A549 (cell line): ENCODE data around the gene GBE1. TPM values are rescaled to one million over a fixed set of nuclear protein-coding genes. Genes with fewer than 3 reads are reported as not detected.

Experiments
- ATAC-seq, 2 experiments: fragments of 200-7000 bp in 1 of 2; fragments of >200 bp in 1 of 2; cut with Nextera tagmentation in 1 of 2; cut with Tn5 transposase in 1 of 2; 3 replicates each; pipeline versions ENCODE4 v1.8.0 to v1.9.1; 2018 to 2020; ENCODE audit warnings: mild to moderate bottlenecking in 1 of 2, moderate library complexity in 1 of 2
- CTCF ChIA-PET: fragments of 300-600 bp; sonication (Branson Sonifier 250); formaldehyde crosslinking; extraction: SDS; loops from one replicate; lab custom pipeline; 2021; ENCODE audit warnings: antibody characterized with exemption, inconsistent platforms; lab: Yijun Ruan, JAX
- POLR2A ChIA-PET: fragments of 350-600 bp; formaldehyde crosslinking; extraction: SDS; loops from one replicate; lab custom pipeline; 2021; ENCODE audit warnings: antibody characterized with exemption, inconsistent platforms; lab: Yijun Ruan, JAX
- DNase-seq, 2 experiments: peaks; one replicate each; pipeline versions ENCODE4 v3.0.0 to v3.0.0-alpha.2; 2011 to 2016; ENCODE audit warnings: low read depth in 1 of 2, low spot score in 1 of 2
- FAIRE-seq: peaks from 2 replicates; lab custom pipeline; 2011; peaks lifted over from hg19 to GRCh38; lab: Jason Lieb, UNC
- H3K27ac ChIP-seq, 2 experiments: fragments of >200 bp; sonication (Bioruptor Twin); formaldehyde crosslinking; 3 replicates each; pipeline ENCODE4 v1.5.1; 2016 to 2017
- H3K4me1 ChIP-seq: fragments of >200 bp; sonication (Bioruptor Twin); formaldehyde crosslinking; 3 replicates; pipeline ENCODE4 v1.6.1; 2016
- H3K4me2 ChIP-seq: fragments of >200 bp; sonication (Bioruptor Twin); formaldehyde crosslinking; 3 replicates; pipeline ENCODE4 v1.6.1; 2016
- H3K4me3 ChIP-seq: fragments of >200 bp; sonication (Bioruptor Twin); formaldehyde crosslinking; 3 replicates; pipeline ENCODE4 v1.5.1; 2016
- H3K9me3 ChIP-seq: fragments of >200 bp; sonication (Bioruptor Twin); formaldehyde crosslinking; 3 replicates; pipeline ENCODE4 v1.6.1; 2016
- CBX8 ChIP-seq: fragments of 200-600 bp; sonication (generic); IDR thresholded peaks from 2 replicates; pipeline ENCODE4 v1.6.1; 2016
- CEBPB ChIP-seq, 2 experiments: fragments of >200 bp in 1 of 2; sonication (Bioruptor Twin) in 1 of 2; formaldehyde crosslinking in 1 of 2; IDR thresholded peaks; 2 replicates each; pipeline ENCODE4 v1.6.1; 2012 to 2016
- CHD2 ChIP-seq: fragments of 150-350 bp; IDR thresholded peaks from 2 replicates; pipeline ENCODE4 v1.6.1; 2014; ENCODE audit warnings: low read length; ENCODE audit not compliant: partially characterized antibody
- ESRRA ChIP-seq: fragments of 150-350 bp; IDR thresholded peaks from 2 replicates; pipeline ENCODE4 v1.6.1; 2014; ENCODE audit warnings: mild to moderate bottlenecking, low read length, borderline replicate concordance
- FOXS1 ChIP-seq: fragments of 250-450 bp; sonication (Bioruptor Pico); IDR thresholded peaks from 2 replicates; pipeline ENCODE4 v1.5.0; 2020; ENCODE audit warnings: mild to moderate bottlenecking, moderate library complexity
- HEYL ChIP-seq: fragments of 250-450 bp; sonication (Bioruptor Pico); IDR thresholded peaks from 2 replicates; pipeline ENCODE4 v1.8.0; 2021; ENCODE audit warnings: mild to moderate bottlenecking, moderate library complexity
- HOXB13 ChIP-seq: fragments of 250-450 bp; sonication (Bioruptor Pico); IDR thresholded peaks from 2 replicates; pipeline ENCODE4 v1.5.0; 2020; ENCODE audit warnings: low read depth, mild to moderate bottlenecking, moderate library complexity
- JUN ChIP-seq, 2 experiments: fragments of >200 bp; sonication (Bioruptor Twin); formaldehyde crosslinking; IDR thresholded peaks; 2 replicates in 1 of 2; 3 replicates in 1 of 2; pipeline ENCODE4 v1.6.1; 2016 to 2017
- JUNB ChIP-seq: fragments of >200 bp; sonication (Bioruptor Twin); formaldehyde crosslinking; IDR thresholded peaks from 2 replicates; pipeline ENCODE4 v1.6.1; 2016
- KDM1A ChIP-seq: fragments of 200-600 bp; sonication (generic); IDR thresholded peaks from 2 replicates; pipeline ENCODE4 v1.6.1; 2016; ENCODE audit warnings: low read depth, mild to moderate bottlenecking
- MAZ ChIP-seq: fragments of 150-350 bp; IDR thresholded peaks from 2 replicates; pipeline ENCODE4 v1.6.1; 2014; ENCODE audit warnings: antibody characterized with exemption, low read depth, low read length, borderline replicate concordance
- MYC ChIP-seq: IDR thresholded peaks from 2 replicates; pipeline ENCODE4 v1.6.1; 2012; ENCODE audit warnings: mild to moderate bottlenecking, inconsistent platforms, low read length, improper control_type of control experiment, borderline replicate concordance
- NFE2L2 ChIP-seq: fragments of 150-350 bp; conservative IDR thresholded peaks from 2 replicates; pipeline ENCODE4 v1.6.1; 2014; ENCODE audit warnings: low read length
- NPAS2 ChIP-seq: fragments of 250-450 bp; sonication (Bioruptor Pico); IDR thresholded peaks from 2 replicates; pipeline ENCODE4 v1.8.0; 2022; ENCODE audit warnings: mild to moderate bottlenecking, moderate library complexity, borderline replicate concordance
- NR3C1 ChIP-seq: fragments of >200 bp; sonication (Bioruptor Twin); formaldehyde crosslinking; IDR thresholded peaks from 3 replicates; pipeline ENCODE4 v1.6.1; 2017
- POLR2AphosphoS2 ChIP-seq: conservative IDR thresholded peaks from 2 replicates; pipeline ENCODE4 v1.6.1; 2012; ENCODE audit warnings: low read length, improper control_type of control experiment, inconsistent platforms
- RAD21 ChIP-seq, 2 experiments: fragments of >200 bp in 1 of 2; sonication (Bioruptor Twin) in 1 of 2; formaldehyde crosslinking in 1 of 2; IDR thresholded peaks in 1 of 2; conservative IDR thresholded peaks in 1 of 2; 2 replicates in 1 of 2; 3 replicates in 1 of 2; pipeline ENCODE4 v1.6.1; 2012 to 2018; ENCODE audit warnings: inconsistent platforms in 1 of 2
- RARB ChIP-seq: fragments of 250-450 bp; sonication (Bioruptor Pico); IDR thresholded peaks from 2 replicates; pipeline ENCODE4 v1.8.0; 2021; ENCODE audit warnings: mild to moderate bottlenecking, moderate library complexity
- TFCP2L1 ChIP-seq: fragments of 250-450 bp; sonication (Bioruptor Pico); IDR thresholded peaks from 2 replicates; pipeline ENCODE4 v1.5.0; 2021; ENCODE audit warnings: mild to moderate bottlenecking
- ZC3H11A ChIP-seq: fragments of 450-650 bp; IDR thresholded peaks from 2 replicates; pipeline ENCODE4 v1.6.1; 2014; ENCODE audit warnings: antibody characterized with exemption, mild to moderate bottlenecking
- ZFP36 ChIP-seq: fragments of 450-650 bp; IDR thresholded peaks from 2 replicates; pipeline ENCODE4 v1.6.1; 2014; ENCODE audit warnings: borderline replicate concordance; ENCODE audit not compliant: partially characterized antibody
- ZNF302 ChIP-seq: fragments of 250-450 bp; sonication (Bioruptor Pico); IDR thresholded peaks from 2 replicates; pipeline ENCODE4 v1.9.0; 2021; ENCODE audit warnings: inconsistent platforms, mild to moderate bottlenecking, moderate library complexity
- WGBS: methylation state at CpG from one replicate; pipeline ENCODE4 v1.1.6; 2017; ENCODE audit errors: missing lambda C conversion rate; 5-methylcytosine and 5-hydroxymethylcytosine counted together
- polyA plus RNA-seq, 4 experiments: library from polyadenylated mRNA; depleted of rRNA in 3 of 4; stranded (reverse); fragments of >200 nt; fragmentation: RNase III in 1 of 4; extraction: RNeasy Plus Mini Kit Qiagen cat#74134 plus additional on column Dnase treatment in 1 of 4; gene quantifications; 2 replicates in 3 of 4; 3 replicates in 1 of 4; pipeline ENCODE4 v1.2.3, GENCODE V29; 2011 to 2017
- TF ChIP-seq, protein P1 (sequence below): fragments of 250-450 bp; sonication (Bioruptor Pico); IDR thresholded peaks from 2 replicates; pipeline ENCODE4 v1.5.0; 2020; ENCODE audit warnings: low read depth, mild to moderate bottlenecking, moderate library complexity
- TF ChIP-seq, protein P2 (sequence below): IDR thresholded peaks from 2 replicates; pipeline ENCODE4 v1.6.1; 2012
- TF ChIP-seq, protein P3 (sequence below): fragments of >200 bp; sonication (Bioruptor Twin); formaldehyde crosslinking; IDR thresholded peaks from 3 replicates; pipeline ENCODE4 v1.6.1; 2016
- TF ChIP-seq, protein P4 (sequence below): fragments of 150-350 bp; IDR thresholded peaks from 2 replicates; pipeline ENCODE4 v1.6.1; 2014; ENCODE audit warnings: low read depth, mild to moderate bottlenecking, low read length

GBE1 gene
- polyA plus RNA-seq, 2 of the 4 experiments (the other 2 are of a cell fraction): 39.5 to 55.0 TPM

DNA sequence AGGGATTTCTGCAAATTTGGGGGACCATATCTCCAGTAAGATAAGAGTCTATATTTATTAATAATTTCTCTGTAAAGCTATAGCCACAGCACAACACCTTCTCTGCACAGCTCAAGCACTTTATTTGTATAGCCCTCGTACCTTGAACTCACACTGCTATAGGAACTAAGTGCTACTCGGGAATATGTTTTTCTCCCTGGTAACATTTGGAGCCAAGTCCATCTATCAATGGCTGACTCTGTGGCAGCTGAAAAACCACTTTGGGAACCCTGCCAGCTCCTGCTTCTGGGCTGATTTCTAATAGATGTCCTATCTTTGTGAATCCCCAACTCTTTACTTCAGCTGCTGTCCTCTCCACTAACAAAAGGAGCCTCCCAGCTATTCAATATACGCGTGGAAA lies 298.5 kb downstream of the GBE1 start:
- DNase-seq (no peak), ATAC-seq (no peak), FAIRE-seq (no peak)
- Histone ChIP-seq H3K4me1 (peaks cover 4% of the 10 kb centered on the region; the same call in 1 of the 3 replicates), H3K4me2 (no peak overlapping the region), H3K4me3 (no peak overlapping the region), H3K27ac (no peak overlapping the region), H3K9me3 (no peaks in the 10 kb centered on the region)
- WGBS: 50% methylated on average over 4 of the region's 4 CpGs
- POLR2A ChIA-PET: no interaction called here
- TF ChIP-seq NPAS2 (CRISPR knock-in tag) (no peak), MYC (no peak), ESRRA (no peak), CBX8 (no peak), JUNB (no peak)
- TF ChIP-seq, protein P1, sequence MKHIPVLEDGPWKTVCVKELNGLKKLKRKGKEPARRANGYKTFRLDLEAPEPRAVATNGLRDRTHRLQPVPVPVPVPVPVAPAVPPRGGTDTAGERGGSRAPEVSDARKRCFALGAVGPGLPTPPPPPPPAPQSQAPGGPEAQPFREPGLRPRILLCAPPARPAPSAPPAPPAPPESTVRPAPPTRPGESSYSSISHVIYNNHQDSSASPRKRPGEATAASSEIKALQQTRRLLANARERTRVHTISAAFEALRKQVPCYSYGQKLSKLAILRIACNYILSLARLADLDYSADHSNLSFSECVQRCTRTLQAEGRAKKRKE (CRISPR knock-in tag): no peak
- CTCF ChIA-PET: interaction anchor here (0.7 to 1.3 kb wide), 3 partner anchors 11 to 45 kb away, joined by 3 to 6 read pairs (median 3); no protein-coding TSS in a partner anchor

DNA sequence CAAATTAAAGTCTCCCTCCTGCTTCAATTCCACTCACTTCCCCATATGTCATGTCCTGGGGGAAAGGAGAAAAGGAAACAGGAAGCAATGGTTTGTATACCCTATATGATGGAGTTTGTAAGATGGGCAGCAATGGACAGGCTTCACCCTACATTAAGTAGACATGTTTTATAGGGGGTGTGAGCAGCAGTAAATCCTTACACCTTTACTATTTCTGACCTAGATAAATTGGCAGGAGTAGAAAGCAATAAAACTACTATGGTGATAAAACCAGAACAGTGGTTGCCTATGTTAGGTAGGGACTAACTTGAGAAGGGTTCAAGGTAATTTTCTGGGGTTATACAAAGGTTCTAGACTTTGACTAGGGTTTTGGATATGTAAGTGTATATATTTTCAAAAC lies 301.7 kb downstream of the GBE1 start:
- H3K9me3 ChIP-seq: no peaks in the 10 kb centered on the region
- CTCF ChIA-PET: no interaction called here
- ATAC-seq: no peak

DNA sequence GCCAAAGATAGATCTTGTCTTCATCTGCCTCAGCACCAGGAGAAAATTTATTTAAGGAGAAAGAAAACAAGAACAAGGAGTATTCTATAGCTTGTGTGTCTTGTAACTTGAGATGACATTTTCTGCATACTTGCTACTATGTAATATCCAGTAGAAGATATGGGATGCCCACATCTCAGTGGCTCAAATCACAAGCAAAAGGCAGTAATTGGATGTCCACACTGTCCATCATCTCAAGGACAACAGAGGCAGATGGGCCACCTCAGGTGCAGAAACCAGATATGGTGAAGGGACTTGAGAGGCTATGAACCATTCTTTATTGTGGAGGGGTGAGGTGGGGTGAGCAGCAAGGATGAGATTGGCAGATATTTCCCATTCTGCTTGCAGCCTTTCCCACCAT lies 309.0 kb downstream of the GBE1 start:
- H3K4me2 ChIP-seq: no peak overlapping the region
- H3K4me1 ChIP-seq: peaks cover 14% of the 10 kb centered on the region
- FAIRE-seq (no peak), DNase-seq (no peak), ATAC-seq (no peak)
- peak overlapping the region in 1 of 2 experiments; percentile 19; a peak in 1 of 6 replicates for H3K27ac ChIP-seq
- H3K4me3 ChIP-seq: no peak overlapping the region
- POLR2A ChIA-PET: no interaction called here
- CTCF ChIA-PET: interaction anchor here (1.3 kb wide), 1 partner anchor 11 kb away, joined by 3 read pairs; no protein-coding TSS in a partner anchor
- no peaks in the 10 kb centered on the region for H3K9me3 ChIP-seq
- TF ChIP-seq ZC3H11A (no peak), JUN (IDR thresholded peaks at IDR 0.05) (no peak), POLR2AphosphoS2 (no peak), HEYL (CRISPR knock-in tag) (no peak), NR3C1 (no peak), KDM1A (no peak), RAD21 (conservative IDR thresholded peaks at IDR 0.05 in 1 of 2, IDR thresholded peaks at IDR 0.05 in 1 of 2) (no peak), NFE2L2 (no peak), RARB (CRISPR knock-in tag) (no peak), ZFP36 (no peak), CEBPB (IDR thresholded peaks at IDR 0.05) (no peak), HOXB13 (CRISPR knock-in tag) (no peak)
- TF ChIP-seq, protein P2, sequence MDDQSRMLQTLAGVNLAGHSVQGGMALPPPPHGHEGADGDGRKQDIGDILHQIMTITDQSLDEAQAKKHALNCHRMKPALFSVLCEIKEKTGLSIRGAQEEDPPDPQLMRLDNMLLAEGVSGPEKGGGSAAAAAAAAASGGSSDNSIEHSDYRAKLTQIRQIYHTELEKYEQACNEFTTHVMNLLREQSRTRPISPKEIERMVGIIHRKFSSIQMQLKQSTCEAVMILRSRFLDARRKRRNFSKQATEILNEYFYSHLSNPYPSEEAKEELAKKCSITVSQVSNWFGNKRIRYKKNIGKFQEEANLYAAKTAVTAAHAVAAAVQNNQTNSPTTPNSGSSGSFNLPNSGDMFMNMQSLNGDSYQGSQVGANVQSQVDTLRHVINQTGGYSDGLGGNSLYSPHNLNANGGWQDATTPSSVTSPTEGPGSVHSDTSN: no peak
- TF ChIP-seq, protein P3, sequence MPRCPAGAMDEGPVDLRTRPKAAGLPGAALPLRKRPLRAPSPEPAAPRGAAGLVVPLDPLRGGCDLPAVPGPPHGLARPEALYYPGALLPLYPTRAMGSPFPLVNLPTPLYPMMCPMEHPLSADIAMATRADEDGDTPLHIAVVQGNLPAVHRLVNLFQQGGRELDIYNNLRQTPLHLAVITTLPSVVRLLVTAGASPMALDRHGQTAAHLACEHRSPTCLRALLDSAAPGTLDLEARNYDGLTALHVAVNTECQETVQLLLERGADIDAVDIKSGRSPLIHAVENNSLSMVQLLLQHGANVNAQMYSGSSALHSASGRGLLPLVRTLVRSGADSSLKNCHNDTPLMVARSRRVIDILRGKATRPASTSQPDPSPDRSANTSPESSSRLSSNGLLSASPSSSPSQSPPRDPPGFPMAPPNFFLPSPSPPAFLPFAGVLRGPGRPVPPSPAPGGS: no peak
- TF ChIP-seq, protein P4, sequence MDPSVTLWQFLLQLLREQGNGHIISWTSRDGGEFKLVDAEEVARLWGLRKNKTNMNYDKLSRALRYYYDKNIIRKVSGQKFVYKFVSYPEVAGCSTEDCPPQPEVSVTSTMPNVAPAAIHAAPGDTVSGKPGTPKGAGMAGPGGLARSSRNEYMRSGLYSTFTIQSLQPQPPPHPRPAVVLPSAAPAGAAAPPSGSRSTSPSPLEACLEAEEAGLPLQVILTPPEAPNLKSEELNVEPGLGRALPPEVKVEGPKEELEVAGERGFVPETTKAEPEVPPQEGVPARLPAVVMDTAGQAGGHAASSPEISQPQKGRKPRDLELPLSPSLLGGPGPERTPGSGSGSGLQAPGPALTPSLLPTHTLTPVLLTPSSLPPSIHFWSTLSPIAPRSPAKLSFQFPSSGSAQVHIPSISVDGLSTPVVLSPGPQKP: no peak

More for the DNA sequence above, 301.7 kb downstream of the GBE1 start:
- no peak overlapping the region for H3K4me3 ChIP-seq
- DNase-seq (no peak), FAIRE-seq (no peak)
- no peak overlapping the region for H3K4me2 ChIP-seq
- POLR2A ChIA-PET: no interaction called here
- no peak overlapping the region for H3K27ac ChIP-seq
- no peaks in the 10 kb centered on the region for H3K4me1 ChIP-seq
- no peak for TF ChIP-seq ESRRA
- TF ChIP-seq, protein P3: no peak
- no peak for TF ChIP-seq FOXS1
- no peak for TF ChIP-seq ZC3H11A
- TF ChIP-seq TFCP2L1: no peak
- TF ChIP-seq MYC: no peak
- TF ChIP-seq, protein P2: no peak
- no peak for TF ChIP-seq ZNF302 (CRISPR knock-in tag)
- TF ChIP-seq, protein P1 (CRISPR knock-in tag): no peak
- TF ChIP-seq NFE2L2: no peak
- no peak for TF ChIP-seq MAZ
- TF ChIP-seq CHD2: no peak
- no peak for TF ChIP-seq RAD21 (conservative IDR thresholded peaks at IDR 0.05 in 1 of 2, IDR thresholded peaks at IDR 0.05 in 1 of 2)
